Breast epithelium (tissue), 4 donors: Measurements from ENCODE around the gene BCAS3. TPM values are rescaled to one million over a fixed set of nuclear protein-coding genes. Genes with fewer than 3 reads are reported as not detected.
A peak's percentile ranks its signal among the peaks of the same experiment; 100 is the strongest.

Source experiments
- DNase-seq, 2 donors: peaks; one replicate each; pipeline ENCODE4 v3.0.0-alpha.2; 2019; ENCODE audit warnings: low spot score in 2 of 2
- H3K27ac ChIP-seq, 2 donors: fragments of 200-600 bp; sonication (generic) in 1 of 2; one replicate each; pipeline ENCODE4 v1.5.1; 2016 to 2019; ENCODE audit warnings: mild to moderate bottlenecking in 1 of 2
- H3K27me3 ChIP-seq, 2 donors: fragments of 200-600 bp; sonication (generic) in 1 of 2; one replicate each; pipeline versions ENCODE4 v1.5.1 to v1.6.0; 2017 to 2019; ENCODE audit warnings: control low read depth in 1 of 2, mild to moderate bottlenecking in 1 of 2
- H3K36me3 ChIP-seq: fragments of 200-600 bp; one replicate; pipeline ENCODE4 v1.5.1; 2019
- H3K4me1 ChIP-seq, 2 donors: fragments of 200-600 bp; sonication (generic); one replicate each; pipeline ENCODE4 v1.5.1; 2016 to 2019; ENCODE audit warnings: control low read depth in 1 of 2
- H3K4me3 ChIP-seq, 3 donors: fragments of 200-600 bp; sonication (generic); 1 replicate in 2 of 3; 2 replicates in 1 of 3; pipeline ENCODE4 v1.5.1; 2016 to 2019; ENCODE audit warnings: mild to moderate bottlenecking in 3 of 3, moderate library complexity in 2 of 3
- H3K9me3 ChIP-seq, 2 donors: fragments of 200-600 bp; sonication (generic) in 1 of 2; one replicate each; pipeline ENCODE4 v1.5.1; 2016 to 2019; ENCODE audit warnings: control low read depth in 1 of 2
- POLR2A ChIP-seq: fragments of 450-650 bp; IDR thresholded peaks from one replicate; pipeline ENCODE4 v1.6.1; 2016; ENCODE audit warnings: antibody characterized with exemption, mild to moderate bottlenecking, moderate library complexity
- POLR2AphosphoS5 ChIP-seq, 3 donors: sonication (generic); formaldehyde crosslinking; IDR thresholded peaks; one replicate each; pipeline ENCODE4 v1.6.1; 2017; ENCODE audit warnings: antibody characterized with exemption in 3 of 3
- intact Hi-C: fragments of 100-400 bp; cut with DNase I; formaldehyde crosslinking; loops from one replicate; pipeline ENCODE4 v1.15.1; 2023; ENCODE audit warnings: low total_unique reads
- total RNA-seq, 3 donors: library from RNA; depleted of rRNA; stranded (reverse); fragments of >200 nt; gene quantifications; one replicate each; pipeline ENCODE4 v1.1.0, GENCODE V29; 2016
- TF ChIP-seq, protein P1 (sequence below), 3 donors: fragments of 450-650 bp; IDR thresholded peaks; one replicate each; pipeline ENCODE4 v1.5.1; 2016 to 2017; ENCODE audit warnings: antibody characterized with exemption in 3 of 3, mild to moderate bottlenecking in 3 of 3, moderate library complexity in 3 of 3

The BCAS3 gene
- total RNA-seq, 3 donors from 2014 or later = 30.8 to 47.9 (median 31.2) TPM

DNA sequence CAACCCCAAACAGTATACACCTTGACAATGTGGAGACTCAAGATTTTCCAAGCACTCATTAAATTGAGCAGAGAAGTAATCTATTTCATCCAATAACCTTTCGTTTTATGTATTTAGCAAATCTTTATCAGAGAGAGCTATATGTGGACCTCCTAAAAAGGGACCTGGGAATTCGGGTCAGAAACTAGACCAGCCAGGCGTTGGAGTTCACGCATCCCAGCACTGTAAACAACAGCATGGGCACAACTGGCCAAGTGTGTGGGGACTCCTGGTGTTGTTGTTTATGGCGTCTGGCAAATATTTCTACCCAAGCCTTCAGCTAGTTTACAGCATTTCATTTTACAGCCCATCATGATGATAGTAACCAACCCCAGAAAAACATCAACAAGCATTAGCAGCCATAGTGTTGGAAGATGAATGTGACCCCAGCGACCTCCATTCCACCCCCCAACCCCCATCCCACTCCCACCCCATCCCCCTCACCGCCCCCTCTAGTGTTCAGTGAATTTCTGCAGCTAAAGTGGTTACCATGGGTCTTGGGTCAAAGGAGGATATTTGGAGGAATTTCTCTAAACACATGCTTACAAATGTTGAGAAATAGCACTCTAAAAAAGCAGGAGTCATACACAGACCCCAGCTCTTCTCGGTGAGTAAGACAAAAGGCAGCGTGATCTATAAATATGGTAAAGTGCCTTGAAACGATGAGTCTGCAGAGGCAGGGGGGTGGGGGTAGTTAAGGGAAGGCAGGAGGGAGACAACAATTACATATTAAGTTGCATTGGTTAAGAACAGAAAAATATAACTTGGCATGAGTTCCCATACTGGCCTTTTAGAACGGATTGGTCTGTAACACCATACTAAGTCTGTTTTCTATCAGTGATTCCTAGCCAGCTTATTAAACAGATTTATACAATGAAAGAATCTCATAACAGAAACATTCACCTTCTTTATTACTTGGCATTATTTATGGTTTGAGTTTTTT lies 630.5 kb downstream of the BCAS3 start:
- no peak for DNase-seq
- Histone ChIP-seq H3K27ac (peak overlapping the region; percentile 52 to 81), H3K9me3 (no peaks in the 10 kb centered on the region), H3K4me1 (no peaks in the 10 kb centered on the region), H3K4me3 (no peak overlapping the region), H3K36me3 (no peaks in the 10 kb centered on the region), H3K27me3 (no peaks in the 10 kb centered on the region)
- intact Hi-C loops = no loop called here
- TF ChIP-seq POLR2AphosphoS5 (IDR thresholded peaks at IDR 0.05) = no peak
- TF ChIP-seq POLR2A = no peak
- TF ChIP-seq, protein P1, sequence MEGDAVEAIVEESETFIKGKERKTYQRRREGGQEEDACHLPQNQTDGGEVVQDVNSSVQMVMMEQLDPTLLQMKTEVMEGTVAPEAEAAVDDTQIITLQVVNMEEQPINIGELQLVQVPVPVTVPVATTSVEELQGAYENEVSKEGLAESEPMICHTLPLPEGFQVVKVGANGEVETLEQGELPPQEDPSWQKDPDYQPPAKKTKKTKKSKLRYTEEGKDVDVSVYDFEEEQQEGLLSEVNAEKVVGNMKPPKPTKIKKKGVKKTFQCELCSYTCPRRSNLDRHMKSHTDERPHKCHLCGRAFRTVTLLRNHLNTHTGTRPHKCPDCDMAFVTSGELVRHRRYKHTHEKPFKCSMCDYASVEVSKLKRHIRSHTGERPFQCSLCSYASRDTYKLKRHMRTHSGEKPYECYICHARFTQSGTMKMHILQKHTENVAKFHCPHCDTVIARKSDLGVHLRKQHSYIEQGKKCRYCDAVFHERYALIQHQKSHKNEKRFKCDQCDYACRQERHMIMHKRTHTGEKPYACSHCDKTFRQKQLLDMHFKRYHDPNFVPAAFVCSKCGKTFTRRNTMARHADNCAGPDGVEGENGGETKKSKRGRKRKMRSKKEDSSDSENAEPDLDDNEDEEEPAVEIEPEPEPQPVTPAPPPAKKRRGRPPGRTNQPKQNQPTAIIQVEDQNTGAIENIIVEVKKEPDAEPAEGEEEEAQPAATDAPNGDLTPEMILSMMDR (IDR thresholded peaks at IDR 0.05) = no peak

DNA sequence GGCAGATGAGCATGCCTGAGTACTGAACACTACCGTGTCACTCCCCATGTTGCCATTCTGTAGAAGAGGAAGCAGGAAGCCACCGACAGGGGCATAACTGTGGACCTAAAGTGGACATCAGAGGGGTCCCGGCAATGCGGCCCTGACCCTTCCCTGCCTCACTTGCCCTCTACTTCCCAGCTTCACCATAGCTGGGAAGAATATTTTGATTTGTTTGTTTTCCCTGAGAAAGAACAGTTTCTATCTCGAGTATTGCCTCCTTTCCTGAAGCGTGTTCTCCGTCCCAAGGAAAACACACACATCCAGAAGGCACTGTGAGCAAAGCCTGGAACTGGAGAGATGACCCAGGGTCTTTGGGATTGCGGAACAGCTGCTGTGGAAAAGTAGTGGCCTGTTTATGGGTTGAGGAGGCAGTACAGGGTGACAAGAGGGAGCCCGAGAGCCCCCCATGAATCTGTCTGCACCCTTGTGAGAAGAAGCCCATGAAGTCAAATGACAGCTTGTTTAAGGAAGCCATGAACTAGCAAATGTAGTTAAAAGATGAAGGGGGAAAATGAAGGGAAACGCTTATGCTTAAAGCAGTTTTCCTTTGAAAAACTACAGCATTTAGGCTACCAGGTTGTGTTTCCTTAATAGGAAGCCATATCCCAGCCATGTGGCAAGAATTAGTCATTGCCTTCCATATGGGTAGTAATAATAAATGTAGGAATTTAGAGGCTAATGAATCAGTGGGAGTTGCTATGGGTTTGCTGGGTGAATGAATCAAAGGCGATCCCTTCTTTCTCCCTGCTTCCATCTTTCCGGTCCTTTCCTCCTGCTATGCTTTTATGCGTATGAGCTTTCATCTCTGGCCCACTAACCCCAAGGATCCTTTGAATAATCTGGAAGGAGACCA lies 632.0 kb downstream of the BCAS3 start:
- Histone ChIP-seq H3K27ac (peak overlapping the region; percentile 33 to 81), H3K9me3 (no peaks in the 10 kb centered on the region), H3K36me3 (no peaks in the 10 kb centered on the region), H3K4me1 (peaks cover 0 to 11% of the 10 kb centered on the region in 2 donors), H3K27me3 (no peaks in the 10 kb centered on the region), H3K4me3 (no peak overlapping the region)
- DNase-seq = no peak
- TF ChIP-seq, protein P1 (IDR thresholded peaks at IDR 0.05) = no peak
- TF ChIP-seq POLR2AphosphoS5 (IDR thresholded peaks at IDR 0.05) (no peak), POLR2A (no peak)
- intact Hi-C loops = no loop called here

DNA sequence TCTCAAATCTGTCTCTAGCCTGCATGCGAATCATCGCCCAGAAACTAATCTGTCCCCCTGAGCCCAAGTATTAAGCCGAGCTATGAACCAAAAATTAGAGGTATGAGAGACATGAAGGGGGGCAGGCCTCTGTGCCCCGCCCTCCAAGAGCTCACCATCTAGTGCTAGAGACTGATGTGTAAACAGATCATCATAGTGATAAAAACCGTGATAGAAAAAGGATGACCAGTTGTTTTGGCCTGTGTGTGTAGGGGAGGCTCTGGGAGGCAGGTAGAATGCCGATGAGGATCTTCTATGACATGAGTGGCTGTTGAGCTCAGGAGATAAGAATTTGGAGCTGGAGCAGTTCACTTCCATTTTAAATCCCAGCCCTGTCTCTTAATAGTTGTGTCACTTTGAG lies 632.9 kb downstream of the BCAS3 start:
- no peaks in the 10 kb centered on the region for H3K9me3 ChIP-seq
- intact Hi-C loops = no loop called here
- no peaks in the 10 kb centered on the region for H3K36me3 ChIP-seq
- TF ChIP-seq, protein P1 (IDR thresholded peaks at IDR 0.05) = no peak
- TF ChIP-seq POLR2A = no peak
- no peak for TF ChIP-seq POLR2AphosphoS5 (IDR thresholded peaks at IDR 0.05)
- H3K4me3 ChIP-seq = no peak overlapping the region
- peaks cover 0 to 17% of the 10 kb centered on the region in 2 donors for H3K4me1 ChIP-seq
- no peak for DNase-seq
- H3K27me3 ChIP-seq = no peaks in the 10 kb centered on the region
- no peak overlapping the region for H3K27ac ChIP-seq

DNA sequence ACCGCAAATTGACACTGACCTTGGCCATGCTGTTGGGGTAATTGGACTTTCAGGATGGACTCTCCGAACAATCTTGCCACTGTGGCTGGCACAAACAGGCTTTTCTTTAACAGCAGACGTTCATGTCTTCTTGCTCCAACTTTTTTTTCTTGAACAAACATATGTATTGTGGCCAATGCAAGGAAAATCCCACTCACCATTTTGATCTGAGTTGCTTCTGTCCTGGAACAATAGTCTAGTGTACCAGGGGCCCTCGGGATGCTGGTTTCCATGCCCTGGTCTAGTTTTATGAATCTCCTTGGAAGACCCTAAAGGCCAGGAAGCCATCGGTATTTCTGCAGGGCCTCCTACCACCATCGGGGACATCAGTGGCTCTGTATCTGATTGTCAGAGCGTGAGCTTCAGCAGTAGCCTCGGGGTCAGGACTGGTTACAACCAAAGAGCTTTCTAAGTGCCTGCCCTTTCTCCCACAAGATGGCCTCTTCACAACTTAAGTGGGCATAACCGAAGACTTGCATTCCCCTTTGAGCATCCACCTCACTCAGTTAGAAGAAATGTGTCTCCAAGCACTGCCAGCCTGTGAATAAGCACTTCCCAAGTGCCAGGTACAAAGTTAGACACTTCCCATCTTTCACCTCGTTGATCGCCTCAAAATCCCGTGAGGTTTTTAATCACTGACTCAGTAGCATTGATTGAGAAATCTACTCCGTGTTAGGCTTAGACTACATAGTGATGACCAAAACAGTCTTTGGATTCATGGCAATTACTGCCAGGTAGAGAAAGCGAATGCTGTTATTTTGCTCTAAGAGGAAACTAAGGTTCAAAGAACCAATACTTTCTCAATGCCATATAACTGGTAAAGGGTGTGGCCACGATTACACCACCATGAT lies 635.0 kb downstream of the BCAS3 start:
- Histone ChIP-seq H3K36me3 (no peaks in the 10 kb centered on the region), H3K9me3 (no peaks in the 10 kb centered on the region), H3K27me3 (no peaks in the 10 kb centered on the region)

More for the DNA sequence above, 635.0 kb downstream of the BCAS3 start:
- Histone ChIP-seq H3K4me3 (no peak overlapping the region), H3K4me1 (peaks cover 0 to 17% of the 10 kb centered on the region in 2 donors), H3K27ac (peak overlapping the region in 1 of 2 donors; percentile 67)
- intact Hi-C loops = no loop called here
- DNase-seq = no peak
- no peak for TF ChIP-seq POLR2AphosphoS5 (IDR thresholded peaks at IDR 0.05)
- TF ChIP-seq, protein P1 (IDR thresholded peaks at IDR 0.05) = no peak
- no peak for TF ChIP-seq POLR2A
